Endothelial cell of umbilical vein (primary cell): ENCODE data around the gene NRXN3. TPM values are rescaled to one million over a fixed set of nuclear protein-coding genes. Genes with fewer than 3 reads are reported as not detected.

Experiments used
- BruUV-seq: library from RNA; stranded (reverse); fragments of 400-500 nt; replicated peaks from 2 replicates; lab custom pipeline; 2021; lab: Mats Ljungman, UMichigan
- CTCF ChIA-PET: fragments of 300-600, 350-600 bp; sonication (Branson Sonifier 250); formaldehyde crosslinking; loops from one replicate; lab custom pipeline; 2021; ENCODE audit warnings: antibody characterized with exemption, inconsistent platforms; lab: Charles Lee
- POLR2A ChIA-PET: fragments of 300-600, 350-600 bp; sonication (Branson Sonifier 250); formaldehyde crosslinking; loops from one replicate; lab custom pipeline; 2021; ENCODE audit warnings: antibody characterized with exemption, inconsistent platforms; lab: Charles Lee
- DNase-seq: peaks from one replicate; pipeline ENCODE4 v3.0.0-alpha.2; 2011; ENCODE audit warnings: low read depth, low spot score
- FAIRE-seq: peaks from 2 replicates; lab custom pipeline; 2011; peaks lifted over from hg19 to GRCh38; lab: Jason Lieb, UNC
- H2AFZ ChIP-seq: 2 replicates; pipeline ENCODE4 v1.6.0; 2012; ENCODE audit warnings: low read depth, low read length, control low read depth, inconsistent platforms
- H3K27ac ChIP-seq: 2 replicates; pipeline ENCODE4 v1.5.1; 2011; ENCODE audit warnings: low read depth, mild to moderate bottlenecking, control low read depth, low read length, moderate library complexity; ENCODE audit not compliant: insufficient read depth
- H3K27me3 ChIP-seq, 2 experiments: 2 replicates each; pipeline versions ENCODE4 v1.6.0 to v1.6.1; 2011; ENCODE audit warnings: low read length in 2 of 2, mixed read lengths in 1 of 2; ENCODE audit not compliant: control insufficient read depth in 2 of 2, insufficient read depth in 2 of 2
- H3K36me3 ChIP-seq, 2 experiments: 2 replicates in 1 of 2; 3 replicates in 1 of 2; pipeline ENCODE4 v1.5.1; 2011; ENCODE audit warnings: low read length in 2 of 2, mild to moderate bottlenecking in 1 of 2, moderate library complexity in 1 of 2; ENCODE audit not compliant: control insufficient read depth in 2 of 2, insufficient read depth in 2 of 2; ENCODE audit errors: extremely low read depth in 1 of 2
- H3K4me1 ChIP-seq: 3 replicates; pipeline ENCODE4 v1.5.1; 2011; ENCODE audit warnings: mild to moderate bottlenecking, low read length; ENCODE audit not compliant: control insufficient read depth, insufficient read depth; ENCODE audit errors: extremely low read depth
- H3K4me2 ChIP-seq: 2 replicates; pipeline ENCODE4 v1.6.1; 2011; ENCODE audit warnings: low read length, control low read depth, mixed read lengths; ENCODE audit not compliant: insufficient read depth
- H3K4me3 ChIP-seq, 3 experiments: fragments of 200-600 bp in 1 of 3; sonication (generic), shearing (Covaris generic) in 1 of 3; replicated peaks in 1 of 3; 2 replicates each; pipeline ENCODE4 v1.5.1; 2011 to 2016; ENCODE audit warnings: control low read depth in 3 of 3, low read length in 3 of 3, mild to moderate bottlenecking in 2 of 3, inconsistent platforms in 1 of 3, low read depth in 1 of 3, moderate library complexity in 1 of 3; ENCODE audit not compliant: insufficient read depth in 1 of 3
- H3K79me2 ChIP-seq: 2 replicates; pipeline ENCODE4 v1.6.0; 2012; ENCODE audit warnings: low read length, inconsistent platforms; ENCODE audit not compliant: control insufficient read depth, insufficient read depth
- H3K9ac ChIP-seq: replicated peaks from 2 replicates; pipeline ENCODE3; 2011; ENCODE audit warnings: low read length, control low read depth; ENCODE audit not compliant: insufficient read depth; ENCODE audit errors: extremely low read depth
- H3K9me1 ChIP-seq: replicated peaks from 3 replicates; pipeline ENCODE4 v1.6.0; 2011; ENCODE audit warnings: mild to moderate bottlenecking, low read length; ENCODE audit not compliant: control insufficient read depth, insufficient read depth; ENCODE audit errors: extremely low read depth
- H3K9me3 ChIP-seq: replicated peaks from 2 replicates; pipeline ENCODE4 v1.5.1; 2012; ENCODE audit warnings: low read length, inconsistent platforms; ENCODE audit not compliant: control insufficient read depth, insufficient read depth
- H4K20me1 ChIP-seq: replicated peaks from 2 replicates; pipeline ENCODE3; 2011; ENCODE audit warnings: mild to moderate bottlenecking, low read length; ENCODE audit not compliant: control insufficient read depth, insufficient read depth; ENCODE audit errors: extremely low read depth
- EZH2 ChIP-seq: IDR thresholded peaks from 2 replicates; pipeline ENCODE4 v1.6.1; 2012; ENCODE audit warnings: borderline replicate concordance, low read depth, mild to moderate bottlenecking, moderate library complexity, low read length, inconsistent platforms; ENCODE audit not compliant: severe bottlenecking
- FOS ChIP-seq: IDR thresholded peaks from 2 replicates; pipeline ENCODE4 v1.6.1; 2011; ENCODE audit warnings: mild to moderate bottlenecking, low read length, moderate library complexity, borderline replicate concordance; ENCODE audit not compliant: insufficient read depth
- GATA2 ChIP-seq: IDR thresholded peaks from 2 replicates; pipeline ENCODE4 v1.7.0; 2011; ENCODE audit warnings: low read depth, mild to moderate bottlenecking, moderate library complexity, mixed read lengths, low read length; ENCODE audit not compliant: insufficient read length, insufficient read depth
- JUN ChIP-seq: IDR thresholded peaks from 2 replicates; pipeline ENCODE4 v1.6.1; 2011; ENCODE audit warnings: borderline replicate concordance, low read depth; ENCODE audit not compliant: insufficient read length, insufficient read depth
- MYC ChIP-seq: IDR thresholded peaks from one replicate; pipeline ENCODE4 v1.6.1; 2011; ENCODE audit warnings: mild to moderate bottlenecking, low read depth, low read length
- POLR2A ChIP-seq: IDR thresholded peaks from 2 replicates; pipeline ENCODE4 v1.6.1; 2012; ENCODE audit warnings: low read depth, mild to moderate bottlenecking, control low read depth, low read length
- POLR2AphosphoS5 ChIP-seq: IDR thresholded peaks from 2 replicates; pipeline ENCODE4 v1.6.1; 2012; ENCODE audit warnings: low read depth, mild to moderate bottlenecking, control low read depth, low read length, moderate library complexity; ENCODE audit not compliant: insufficient read depth
- dilution Hi-C: fragments of 300-500 bp; cut with MboI; formaldehyde crosslinking; loops from one replicate; pipeline ENCODE4 v1.15.0; 2019; ENCODE audit warnings: low sequenced_read_pairs; ENCODE audit not compliant: extremely low pct_ligation_motif_present
- intact Hi-C: fragments of 100-400 bp; cut with micrococcal nuclease; formaldehyde crosslinking; loops from one replicate; pipeline ENCODE4 v1.10.0; 2022
- polyA plus RNA-seq, 4 experiments: library from polyadenylated mRNA; depleted of rRNA in 3 of 4; stranded (reverse) in 3 of 4; unstranded in 1 of 4; fragments of >200 nt; gene quantifications; 2 replicates each; pipeline versions ENCODE4 v1.2.1 to v1.2.3, GENCODE V29; 2011 to 2012; ENCODE audit warnings: missing spikeins in 1 of 4
- total RNA-seq: library from RNA; stranded (reverse); gene quantifications from 2 replicates; pipeline ENCODE4 v1.2.3, GENCODE V29; 2021
- TF ChIP-seq, protein P1 (sequence below): IDR thresholded peaks from 2 replicates; pipeline ENCODE4 v1.6.1; 2011; ENCODE audit not compliant: insufficient read depth, insufficient read length
- TF ChIP-seq, protein P2 (sequence below), 2 donors: IDR thresholded peaks; 1 replicate in 1 of 2; 2 replicates in 1 of 2; pipeline ENCODE4 v1.5.1; 2011; ENCODE audit warnings: low read length in 2 of 2, mild to moderate bottlenecking in 2 of 2, moderate library complexity in 2 of 2, control low read depth in 1 of 2, inconsistent platforms in 1 of 2, low read depth in 1 of 2; ENCODE audit not compliant: insufficient read depth in 1 of 2; ENCODE audit errors: extremely low read depth in 1 of 2

NRXN3 gene
- total and polyA plus RNA-seq, 2 donors (not counting 3 experiments of a cell fraction or from before 2014, with no cell fraction given): 0.72 to 4.2 TPM

DNA sequence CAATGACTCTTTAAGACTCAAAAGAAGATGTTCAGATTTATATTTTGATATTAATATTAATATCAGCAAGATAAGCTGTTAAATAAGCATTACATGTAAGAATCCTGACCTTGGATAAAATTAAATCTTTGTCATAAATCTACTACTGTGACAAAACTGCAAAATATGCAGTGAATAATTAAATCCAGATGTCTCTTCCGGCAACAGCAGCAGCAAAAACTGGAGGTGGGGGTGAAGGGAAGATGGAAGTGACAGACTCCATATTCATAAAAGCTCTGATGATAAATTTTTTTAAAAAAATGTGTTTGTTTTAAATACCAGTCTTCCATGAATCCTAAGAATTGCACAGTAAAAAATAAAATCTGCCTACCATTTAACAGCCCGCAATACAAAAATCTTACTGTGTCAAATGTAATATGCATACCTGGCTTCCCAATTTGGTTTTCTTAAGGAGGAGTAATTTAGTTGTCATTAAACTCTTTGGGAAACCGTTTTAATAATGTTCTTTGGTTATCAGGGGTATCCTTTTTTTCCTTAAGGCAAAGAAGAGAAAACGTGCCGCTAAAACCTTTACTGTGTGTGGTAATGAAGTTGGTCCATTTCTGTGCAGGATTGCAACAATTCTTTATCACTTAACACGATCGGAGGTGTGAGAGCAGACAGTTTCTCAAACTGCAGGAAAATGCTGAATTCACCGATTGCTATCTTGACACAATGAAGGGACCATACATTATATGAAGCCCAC lies 1562.9 kb downstream of the NRXN3 start:
- no peak overlapping the region for H3K4me2 ChIP-seq
- DNase-seq: no peak
- dilution Hi-C loops: no loop called here
- H3K36me3 ChIP-seq: no peaks in the 10 kb centered on the region
- no peaks in the 10 kb centered on the region for H3K9me3 ChIP-seq
- H3K9ac ChIP-seq: no peak overlapping the region
- CTCF ChIA-PET: no interaction called here
- H3K4me3 ChIP-seq: no peak overlapping the region
- no peak overlapping the region for H3K27ac ChIP-seq
- TF ChIP-seq MYC: no peak
- TF ChIP-seq POLR2A: no peak
- TF ChIP-seq GATA2: no peak
- no peak for TF ChIP-seq POLR2AphosphoS5
- TF ChIP-seq FOS: no peak
- TF ChIP-seq EZH2: no peak
- TF ChIP-seq, protein P1, sequence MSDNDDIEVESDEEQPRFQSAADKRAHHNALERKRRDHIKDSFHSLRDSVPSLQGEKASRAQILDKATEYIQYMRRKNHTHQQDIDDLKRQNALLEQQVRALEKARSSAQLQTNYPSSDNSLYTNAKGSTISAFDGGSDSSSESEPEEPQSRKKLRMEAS: no peak
- no peak for TF ChIP-seq JUN
- TF ChIP-seq, protein P2, sequence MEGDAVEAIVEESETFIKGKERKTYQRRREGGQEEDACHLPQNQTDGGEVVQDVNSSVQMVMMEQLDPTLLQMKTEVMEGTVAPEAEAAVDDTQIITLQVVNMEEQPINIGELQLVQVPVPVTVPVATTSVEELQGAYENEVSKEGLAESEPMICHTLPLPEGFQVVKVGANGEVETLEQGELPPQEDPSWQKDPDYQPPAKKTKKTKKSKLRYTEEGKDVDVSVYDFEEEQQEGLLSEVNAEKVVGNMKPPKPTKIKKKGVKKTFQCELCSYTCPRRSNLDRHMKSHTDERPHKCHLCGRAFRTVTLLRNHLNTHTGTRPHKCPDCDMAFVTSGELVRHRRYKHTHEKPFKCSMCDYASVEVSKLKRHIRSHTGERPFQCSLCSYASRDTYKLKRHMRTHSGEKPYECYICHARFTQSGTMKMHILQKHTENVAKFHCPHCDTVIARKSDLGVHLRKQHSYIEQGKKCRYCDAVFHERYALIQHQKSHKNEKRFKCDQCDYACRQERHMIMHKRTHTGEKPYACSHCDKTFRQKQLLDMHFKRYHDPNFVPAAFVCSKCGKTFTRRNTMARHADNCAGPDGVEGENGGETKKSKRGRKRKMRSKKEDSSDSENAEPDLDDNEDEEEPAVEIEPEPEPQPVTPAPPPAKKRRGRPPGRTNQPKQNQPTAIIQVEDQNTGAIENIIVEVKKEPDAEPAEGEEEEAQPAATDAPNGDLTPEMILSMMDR (IDR thresholded peaks at IDR 0.05; ENCODE audit: extremely low read depth in 1 of 2, insufficient read depth in 1 of 2, low read depth in 1 of 2, low read length in 2 of 2): no peak
- no TSS peak for BruUV-seq
- H3K4me1 ChIP-seq: no peaks in the 10 kb centered on the region
- no peaks in the 10 kb centered on the region for H3K27me3 ChIP-seq
- no peaks in the 10 kb centered on the region for H3K79me2 ChIP-seq
- no peaks in the 10 kb centered on the region for H4K20me1 ChIP-seq
- FAIRE-seq: no peak
- no peak overlapping the region for H2AFZ ChIP-seq
- POLR2A ChIA-PET: no interaction called here
- no peaks in the 10 kb centered on the region for H3K9me1 ChIP-seq
- intact Hi-C loops: no loop called here
